OCI-LY7 (cell line): ENCODE results near the gene COL16A1.

Experiments
- EZH2phosphoT487 ChIP-seq: fragments of 200-600 bp; sonication (generic); IDR thresholded peaks from 2 replicates; pipeline ENCODE4 v1.6.1; 2018; ENCODE audit warnings: low read depth, borderline replicate concordance, mild to moderate bottlenecking, mixed run types, antibody characterized with exemption, low read length, moderate library complexity, mixed read lengths
- TF ChIP-seq, protein P1 (sequence below): fragments of 200-600 bp; sonication (generic); conservative IDR thresholded peaks from 2 replicates; pipeline ENCODE4 v1.5.1; 2014; ENCODE audit warnings: mild to moderate bottlenecking, antibody characterized with exemption, low read length, moderate library complexity, mixed read lengths

DNA sequence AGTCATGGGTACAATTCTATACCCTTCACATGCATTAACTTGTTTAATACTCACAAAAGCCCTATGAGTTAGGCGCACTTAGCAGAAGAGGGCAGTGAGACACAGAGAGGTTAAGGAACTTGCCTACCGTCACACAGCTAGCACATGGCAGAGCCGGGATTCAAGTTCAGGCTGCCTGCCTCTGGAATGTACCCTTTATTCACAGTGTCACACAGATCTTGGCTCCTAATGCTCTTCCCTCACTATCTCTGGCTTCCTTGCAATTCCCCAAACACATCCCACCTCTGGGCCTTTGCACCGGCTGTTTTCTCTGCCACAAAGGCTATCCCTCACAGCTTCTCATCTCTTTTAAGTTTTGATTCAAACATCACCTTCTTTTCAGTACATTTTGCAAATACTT lies 25.1 kb downstream of the COL16A1 start:
- no peak for TF ChIP-seq EZH2phosphoT487
- TF ChIP-seq, protein P1, sequence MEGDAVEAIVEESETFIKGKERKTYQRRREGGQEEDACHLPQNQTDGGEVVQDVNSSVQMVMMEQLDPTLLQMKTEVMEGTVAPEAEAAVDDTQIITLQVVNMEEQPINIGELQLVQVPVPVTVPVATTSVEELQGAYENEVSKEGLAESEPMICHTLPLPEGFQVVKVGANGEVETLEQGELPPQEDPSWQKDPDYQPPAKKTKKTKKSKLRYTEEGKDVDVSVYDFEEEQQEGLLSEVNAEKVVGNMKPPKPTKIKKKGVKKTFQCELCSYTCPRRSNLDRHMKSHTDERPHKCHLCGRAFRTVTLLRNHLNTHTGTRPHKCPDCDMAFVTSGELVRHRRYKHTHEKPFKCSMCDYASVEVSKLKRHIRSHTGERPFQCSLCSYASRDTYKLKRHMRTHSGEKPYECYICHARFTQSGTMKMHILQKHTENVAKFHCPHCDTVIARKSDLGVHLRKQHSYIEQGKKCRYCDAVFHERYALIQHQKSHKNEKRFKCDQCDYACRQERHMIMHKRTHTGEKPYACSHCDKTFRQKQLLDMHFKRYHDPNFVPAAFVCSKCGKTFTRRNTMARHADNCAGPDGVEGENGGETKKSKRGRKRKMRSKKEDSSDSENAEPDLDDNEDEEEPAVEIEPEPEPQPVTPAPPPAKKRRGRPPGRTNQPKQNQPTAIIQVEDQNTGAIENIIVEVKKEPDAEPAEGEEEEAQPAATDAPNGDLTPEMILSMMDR, result no peak
